Neural crest cell (in vitro differentiated cells): ENCODE results near the gene POU6F1. TPM values are rescaled to one million over a fixed set of nuclear protein-coding genes. Genes with fewer than 3 reads are reported as not detected.
"Not testable (repeated sequence)": the region's sequence is repeated elsewhere in the genome, so short reads cannot be mapped to it uniquely, and the experiment has no call there.

ENCODE experiments used
- DNase-seq: peaks from one replicate; pipeline ENCODE4 v3.0.0; 2021; ENCODE audit warnings: low read depth, mixed read lengths, low spot score
- H3K27ac Mint-ChIP-seq: one replicate; pipeline ENCODE4 v1.8.0; 2021; ENCODE audit warnings: mild to moderate bottlenecking, mixed read lengths; ENCODE audit not compliant: unreplicated experiment
- H3K27me3 Mint-ChIP-seq: 2 replicates; pipeline ENCODE4 v1.8.0; 2021; ENCODE audit warnings: low read depth, mild to moderate bottlenecking, mixed read lengths
- H3K36me3 Mint-ChIP-seq: 2 replicates; pipeline ENCODE4 v1.8.0; 2021; ENCODE audit warnings: low read depth, mild to moderate bottlenecking, mixed read lengths
- H3K4me1 Mint-ChIP-seq: 2 replicates; pipeline ENCODE4 v1.8.0; 2021; ENCODE audit warnings: mixed read lengths
- H3K4me3 Mint-ChIP-seq: one replicate; pipeline ENCODE4 v1.8.0; 2021; ENCODE audit warnings: mild to moderate bottlenecking, mixed read lengths
- H3K9me3 Mint-ChIP-seq: 2 replicates; pipeline ENCODE4 v1.8.0; 2021; ENCODE audit warnings: mixed read lengths
- total RNA-seq: library from RNA; stranded (reverse); gene quantifications from 2 replicates; pipeline ENCODE4 v1.2.1, GENCODE V29; 2021
- TF ChIP-seq, protein P1 (sequence below): fragments of 200-600 bp; sonication (generic); conservative IDR thresholded peaks from 2 replicates; pipeline ENCODE4 v1.5.0; 2021; ENCODE audit warnings: antibody characterized with exemption, mild to moderate bottlenecking

POU6F1 gene
- total RNA-seq, 1 donor from 2014 or later = 7.7 TPM

DNA sequence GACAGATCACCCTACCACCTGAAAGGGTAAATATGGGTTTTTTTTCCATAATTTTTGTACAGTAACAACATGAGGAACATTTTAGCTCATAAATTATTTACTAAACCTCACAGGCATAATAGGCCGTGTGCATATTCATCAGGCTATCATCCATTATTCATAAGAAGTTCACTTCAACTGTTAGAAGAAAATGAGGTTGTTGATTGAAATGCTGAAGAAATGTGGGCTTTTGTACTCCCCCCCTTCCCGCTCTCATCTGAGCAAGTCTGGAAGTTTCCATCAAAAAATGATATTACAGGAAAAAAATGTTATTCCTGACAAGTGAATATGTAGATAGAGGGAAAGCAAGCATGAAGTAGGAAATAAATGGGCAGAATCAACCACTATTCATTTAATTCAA lies 7.9 kb upstream of the POU6F1 start:
- H3K9me3 Mint-ChIP-seq = no peaks in the 10 kb centered on the region
- TF ChIP-seq, protein P1, sequence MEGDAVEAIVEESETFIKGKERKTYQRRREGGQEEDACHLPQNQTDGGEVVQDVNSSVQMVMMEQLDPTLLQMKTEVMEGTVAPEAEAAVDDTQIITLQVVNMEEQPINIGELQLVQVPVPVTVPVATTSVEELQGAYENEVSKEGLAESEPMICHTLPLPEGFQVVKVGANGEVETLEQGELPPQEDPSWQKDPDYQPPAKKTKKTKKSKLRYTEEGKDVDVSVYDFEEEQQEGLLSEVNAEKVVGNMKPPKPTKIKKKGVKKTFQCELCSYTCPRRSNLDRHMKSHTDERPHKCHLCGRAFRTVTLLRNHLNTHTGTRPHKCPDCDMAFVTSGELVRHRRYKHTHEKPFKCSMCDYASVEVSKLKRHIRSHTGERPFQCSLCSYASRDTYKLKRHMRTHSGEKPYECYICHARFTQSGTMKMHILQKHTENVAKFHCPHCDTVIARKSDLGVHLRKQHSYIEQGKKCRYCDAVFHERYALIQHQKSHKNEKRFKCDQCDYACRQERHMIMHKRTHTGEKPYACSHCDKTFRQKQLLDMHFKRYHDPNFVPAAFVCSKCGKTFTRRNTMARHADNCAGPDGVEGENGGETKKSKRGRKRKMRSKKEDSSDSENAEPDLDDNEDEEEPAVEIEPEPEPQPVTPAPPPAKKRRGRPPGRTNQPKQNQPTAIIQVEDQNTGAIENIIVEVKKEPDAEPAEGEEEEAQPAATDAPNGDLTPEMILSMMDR = no peak

DNA sequence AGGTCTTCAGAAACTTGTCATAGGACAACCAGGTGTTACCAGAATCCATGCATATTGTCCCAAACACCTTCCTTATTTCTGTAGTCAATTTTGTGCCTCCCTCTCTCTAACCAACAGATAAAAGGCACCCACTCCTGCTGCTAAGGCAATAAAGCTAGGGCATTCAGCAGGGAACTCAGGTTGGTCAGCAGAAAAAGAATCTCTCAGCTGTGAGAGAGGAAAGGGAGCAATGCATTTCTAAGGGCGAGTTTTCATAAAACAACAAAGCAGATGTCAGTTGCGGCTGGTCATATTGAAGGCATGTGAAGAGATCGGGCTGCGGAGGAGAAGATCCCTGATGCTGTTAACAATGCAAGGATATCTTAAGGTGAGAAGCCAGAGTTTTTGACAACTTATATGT lies 7.4 kb upstream of the POU6F1 start:
- no peaks in the 10 kb centered on the region for H3K36me3 Mint-ChIP-seq
- no peaks in the 10 kb centered on the region for H3K27me3 Mint-ChIP-seq
- TF ChIP-seq, protein P1 = no peak
- no peak overlapping the region for H3K27ac Mint-ChIP-seq
- H3K4me3 Mint-ChIP-seq = no peak overlapping the region
- no peaks in the 10 kb centered on the region for H3K9me3 Mint-ChIP-seq
- H3K4me1 Mint-ChIP-seq = peaks cover 10% of the 10 kb centered on the region
- no peak for DNase-seq

More for the DNA sequence above, 7.9 kb upstream of the POU6F1 start:
- H3K4me1 Mint-ChIP-seq = peaks cover 10% of the 10 kb centered on the region
- no peak overlapping the region for H3K4me3 Mint-ChIP-seq
- H3K27me3 Mint-ChIP-seq = no peaks in the 10 kb centered on the region
- no peak for DNase-seq
- H3K36me3 Mint-ChIP-seq = no peaks in the 10 kb centered on the region
- no peak overlapping the region for H3K27ac Mint-ChIP-seq

DNA sequence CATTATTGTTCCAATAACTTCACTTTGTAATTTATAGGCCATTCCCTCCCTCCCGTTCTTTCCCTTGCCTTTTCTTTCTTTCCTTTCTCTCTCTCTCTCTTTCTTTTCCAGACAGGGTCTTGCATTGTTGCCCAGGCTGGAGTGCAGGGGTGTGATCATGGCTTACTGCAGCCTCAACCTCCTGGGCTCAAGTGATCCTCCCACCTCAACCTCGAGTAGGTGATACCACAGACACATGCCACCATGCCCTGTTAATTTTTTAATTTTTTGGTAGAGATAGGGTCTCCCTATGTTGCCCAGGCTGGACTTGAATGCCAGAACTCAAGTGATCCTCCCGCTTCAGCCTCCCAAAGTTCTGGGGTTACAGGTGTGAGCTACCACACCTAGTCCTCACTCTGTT lies 6.8 kb upstream of the POU6F1 start:
- H3K9me3 Mint-ChIP-seq = no peaks in the 10 kb centered on the region
- H3K36me3 Mint-ChIP-seq = no peaks in the 10 kb centered on the region
- TF ChIP-seq, protein P1 = no peak
- no peak overlapping the region for H3K27ac Mint-ChIP-seq
- peaks cover 10% of the 10 kb centered on the region for H3K4me1 Mint-ChIP-seq
- no peak for DNase-seq
- H3K4me3 Mint-ChIP-seq = no peak overlapping the region
- no peaks in the 10 kb centered on the region for H3K27me3 Mint-ChIP-seq

DNA sequence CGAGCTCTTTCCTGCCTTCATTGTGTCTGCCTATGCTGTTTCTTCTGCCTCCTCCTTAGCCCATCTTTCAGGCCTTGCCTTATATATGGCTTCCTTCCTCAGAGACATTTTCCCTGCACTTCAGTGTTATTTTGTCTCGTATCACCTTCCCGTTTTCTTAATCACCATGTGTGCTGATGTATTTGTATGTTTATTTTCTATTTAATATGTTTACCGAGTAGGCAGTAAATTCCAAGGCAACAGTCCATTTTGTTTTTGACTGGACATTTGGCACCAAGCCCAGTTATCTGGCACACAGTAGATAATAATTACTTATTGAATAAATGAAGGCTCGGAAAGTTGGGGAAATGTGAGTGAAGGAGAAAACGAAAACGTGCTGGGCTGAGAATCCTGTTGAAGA lies 4.6 kb upstream of the POU6F1 start:
- Mint-ChIP-seq H3K4me1 (peaks cover 23% of the 10 kb centered on the region), H3K36me3 (no peaks in the 10 kb centered on the region), H3K27ac (no peak overlapping the region), H3K27me3 (no peaks in the 10 kb centered on the region), H3K9me3 (no peaks in the 10 kb centered on the region), H3K4me3 (peak overlapping the region; percentile 61)
- TF ChIP-seq, protein P1 = no peak
- DNase-seq = no peak

DNA sequence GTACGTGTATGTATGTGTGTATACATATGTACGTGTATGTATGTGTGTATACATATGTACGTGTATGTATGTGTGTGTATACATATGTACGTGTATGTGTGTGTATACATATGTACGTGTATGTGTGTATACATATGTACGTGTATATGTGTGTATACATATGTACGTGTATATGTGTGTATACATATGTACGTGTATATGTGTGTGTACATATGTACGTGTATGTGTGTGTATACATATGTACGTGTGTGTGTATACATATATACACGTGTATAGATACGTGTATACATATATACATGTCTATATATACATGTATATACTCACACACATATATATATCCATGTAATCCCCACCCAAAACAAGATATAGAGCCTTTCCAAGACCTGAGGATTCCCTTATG lies 2.0 kb upstream of the POU6F1 start:
- DNase-seq, H3K9me3 Mint-ChIP-seq, H3K27me3 Mint-ChIP-seq, H3K27ac Mint-ChIP-seq, H3K36me3 Mint-ChIP-seq, H3K4me3 Mint-ChIP-seq: not testable (repeated sequence)
- H3K4me1 Mint-ChIP-seq = peaks cover 17% of the 10 kb centered on the region

DNA sequence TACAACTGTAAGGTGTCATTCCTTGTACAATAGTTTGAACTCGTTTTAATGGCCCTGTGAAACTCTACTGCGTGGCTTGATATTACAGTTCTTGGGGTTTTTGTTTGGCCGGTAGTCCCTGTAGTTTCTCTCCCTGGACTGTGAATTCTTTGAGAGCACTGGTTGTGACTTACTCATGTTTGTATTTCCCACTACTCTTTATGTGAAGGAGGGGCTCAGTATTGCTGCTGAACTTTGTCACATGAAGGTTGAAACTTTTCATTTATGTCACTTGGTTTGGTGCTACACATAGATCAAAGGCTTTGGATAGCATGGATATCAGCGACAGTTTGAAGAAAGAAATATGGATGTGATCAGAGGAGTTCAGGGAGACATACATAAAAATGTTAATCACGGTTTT lies 1.5 kb upstream of the POU6F1 start:
- Mint-ChIP-seq H3K27me3 (no peaks in the 10 kb centered on the region), H3K4me1 (peaks cover 17% of the 10 kb centered on the region), H3K27ac (no peak overlapping the region), H3K9me3 (no peaks in the 10 kb centered on the region), H3K4me3 (peak overlapping the region; percentile 79), H3K36me3 (no peaks in the 10 kb centered on the region)
- TF ChIP-seq, protein P1 = no peak
- no peak for DNase-seq
